Measurements from ENCODE around the gene F12.

- TF ChIP-seq CTCF (IDR thresholded peaks at IDR 0.05) (no peak; the same call in 1 of the 2 replicates), POLR2AphosphoS5 (IDR thresholded peaks at IDR 0.05; ENCODE audit: low read depth, low read length) (no peak), GABPA (IDR thresholded peaks at IDR 0.05; ENCODE audit: low read depth) (no peak), TEAD4 (IDR thresholded peaks at IDR 0.05; ENCODE audit: borderline replicate concordance, insufficient read depth) (no peak), REST (IDR thresholded peaks at IDR 0.05; ENCODE audit: low read depth, low read length) (no peak), JUND (IDR thresholded peaks at IDR 0.05) (no peak), YY1 (IDR thresholded peaks at IDR 0.05; ENCODE audit: low read depth) (no peak; the same call in 1 of the 2 replicates), ZBTB33 (IDR thresholded peaks at IDR 0.05; ENCODE audit: borderline replicate concordance, low read depth) (no peak), SMC3 (IDR thresholded peaks at IDR 0.05; ENCODE audit: low read depth, low read length) (no peak), PBX3 (IDR thresholded peaks at IDR 0.05) (no peak), USF2 (IDR thresholded peaks at IDR 0.05; ENCODE audit: borderline replicate concordance, low read depth, low read length) (no peak), RAD21 (IDR thresholded peaks at IDR 0.05; ENCODE audit: low read length) (no peak), EP300 (IDR thresholded peaks at IDR 0.05; ENCODE audit: borderline replicate concordance in 1 of 2, low read depth in 1 of 2, low read length in 1 of 2) (no peak)
Measured at GRCh38 chr5:177456591-177456964, 47.2 kb upstream of the F12 start.
